ENCODE data around the gene TBC1D5. TPM values are rescaled to one million over a fixed set of nuclear protein-coding genes. Genes with fewer than 3 reads are reported as not detected.

TBC1D5 gene
- total and polyA plus RNA-seq, 2 of the 4 experiments (the other 2 are of a cell fraction): 16.4 to 57.0 TPM

- Histone ChIP-seq H3K9me3 (ENCODE audit: control insufficient read depth, insufficient read depth, low read length) (no peaks in the 10 kb centered on the region), H3K27me3 (ENCODE audit: control insufficient read depth, insufficient read depth, low read length) (no peaks in the 10 kb centered on the region), H2AK9ac (replicated peaks; ENCODE audit: low read depth, low read length, poor library complexity) (no peak overlapping the region), H4K20me1 (ENCODE audit: insufficient read depth, low read length) (no peaks in the 10 kb centered on the region), H3K9ac (ENCODE audit: low read depth, low read length) (no peak overlapping the region), H2BK20ac (ENCODE audit: low read depth, low read length) (no peak overlapping the region), H3K4me3 (ENCODE audit: insufficient read depth, low read depth, low read length) (no peak overlapping the region), H2BK15ac (ENCODE audit: low read depth, low read length) (no peak overlapping the region), H2BK5ac (ENCODE audit: low read depth, low read length, poor library complexity, severe bottlenecking) (no peak overlapping the region), H3K9me1 (ENCODE audit: insufficient read depth, low read length) (no peaks in the 10 kb centered on the region), H3K27ac (ENCODE audit: insufficient read depth, low read length) (no peak overlapping the region), H2AFZ (replicated peaks; ENCODE audit: low read length, poor library complexity) (no peak overlapping the region), H3K18ac (ENCODE audit: low read depth, low read length) (no peak overlapping the region), H2BK120ac (ENCODE audit: low read depth, low read length) (no peak overlapping the region), H3K56ac (ENCODE audit: extremely low read depth, insufficient read depth, low read length) (no peak overlapping the region), H3K4ac (ENCODE audit: low read depth, low read length) (no peak overlapping the region), H3K4me2 (ENCODE audit: low read depth, low read length) (no peak overlapping the region), H3K36me3 (ENCODE audit: control insufficient read depth, insufficient read depth, low read length) (no peaks in the 10 kb centered on the region), H3K79me1 (ENCODE audit: low read depth in 1 of 2, low read length in 2 of 2) (no peaks in the 10 kb centered on the region), H4K91ac (ENCODE audit: insufficient read depth, low read depth, low read length) (no peak overlapping the region), H3K14ac (replicated peaks; ENCODE audit: low read depth, low read length) (no peak overlapping the region), H4K8ac (ENCODE audit: low read depth in 2 of 2, low read length in 2 of 2) (no peak overlapping the region), H4K5ac (ENCODE audit: low read depth, low read length) (no peak overlapping the region), H2AK5ac (ENCODE audit: low read depth, low read length) (no peak overlapping the region), H3K4me1 (ENCODE audit: control insufficient read depth, insufficient read depth, low read length) (no peaks in the 10 kb centered on the region), H3K23ac (ENCODE audit: low read depth, low read length) (no peak overlapping the region)
- DNase-seq (no peak), ATAC-seq (ENCODE audit: low read depth) (no peak)
- in situ Hi-C loops (cut with MboI; ENCODE audit: low sequenced_read_pairs): no loop called here
- BruUV-seq (replicated peaks): no TSS peak
- TF ChIP-seq RAD21 (IDR thresholded peaks at IDR 0.05; ENCODE audit: low read length) (no peak), USF2 (IDR thresholded peaks at IDR 0.05; ENCODE audit: low read depth, low read length) (no peak), NFE2L2 (IDR thresholded peaks at IDR 0.05; ENCODE audit: low read depth, low read length) (no peak), MXI1 (IDR thresholded peaks at IDR 0.05; ENCODE audit: borderline replicate concordance, low read depth, low read length) (no peak), CHD1 (IDR thresholded peaks at IDR 0.05; ENCODE audit: low read depth, low read length) (no peak), CEBPB (IDR thresholded peaks at IDR 0.05; ENCODE audit: low read depth, low read length) (no peak), POLR2A (IDR thresholded peaks at IDR 0.05; ENCODE audit: low read depth, low read length) (no peak), MAZ (IDR thresholded peaks at IDR 0.05; ENCODE audit: borderline replicate concordance, low read depth, low read length) (no peak), RCOR1 (IDR thresholded peaks at IDR 0.05; ENCODE audit: insufficient replicate concordance, low read length) (no peak), ELK1 (IDR thresholded peaks at IDR 0.05; ENCODE audit: borderline replicate concordance, low read depth, low read length) (no peak), FOS (IDR thresholded peaks at IDR 0.05; ENCODE audit: low read depth, low read length) (no peak), SMC3 (IDR thresholded peaks at IDR 0.05; ENCODE audit: low read depth, low read length) (no peak), BHLHE40 (IDR thresholded peaks at IDR 0.05; ENCODE audit: low read depth, low read length) (no peak), RFX5 (IDR thresholded peaks at IDR 0.05; ENCODE audit: low read depth, low read length) (no peak), CTCF (conservative IDR thresholded peaks at IDR 0.05; ENCODE audit: low read depth, low read length) (no peak), MAFK (IDR thresholded peaks at IDR 0.05; ENCODE audit: low read depth, low read length) (no peak)
- dilution Hi-C loops (cut with HindIII; ENCODE audit: low sequenced_read_pairs, unreplicated experiment): no loop called here
- CTCF ChIA-PET: no interaction called here
- intact Hi-C loops (cut with micrococcal nuclease): no loop called here
- no CpG with 5 or more reads among the region's 2 CpGs for whole genome bisulfite sequencing, 2 experiments (ENCODE audit: extremely low coverage in 2 of 2, insufficient read length in 1 of 2)
- POLR2A ChIA-PET (ENCODE audit: unreplicated experiment): no interaction called here
These were observed 616.5 kb downstream of the TBC1D5 start for GRCh38 chr3:17125738-17126442.

Data from IMR-90 (cell line).